Measurements from ENCODE around the gene TPGS2. TPM values are rescaled to one million over a fixed set of nuclear protein-coding genes. Genes with fewer than 3 reads are reported as not detected.
A peak's percentile ranks its signal among the peaks of the same experiment; 100 is the strongest.

Gene TPGS2
- total RNA-seq, 1 donor from 2014 or later: 95.4 TPM

GRCh38 chr18:36812678-36813077 lies 16.1 kb downstream of the TPGS2 start:
- no peaks in the 10 kb centered on the region for H3K27me3 Mint-ChIP-seq (ENCODE audit: unreplicated experiment)
- H3K4me1 Mint-ChIP-seq (ENCODE audit: unreplicated experiment): peaks cover 3% of the 10 kb centered on the region
- peaks cover 29% of the 10 kb centered on the region for H3K36me3 Mint-ChIP-seq (ENCODE audit: unreplicated experiment)
- no peaks in the 10 kb centered on the region for H3K9me3 Mint-ChIP-seq (ENCODE audit: unreplicated experiment)
- no peak overlapping the region for H3K27ac Mint-ChIP-seq (ENCODE audit: unreplicated experiment)
- no peak overlapping the region for H3K4me3 Mint-ChIP-seq (ENCODE audit: unreplicated experiment)
- DNase-seq (ENCODE audit: extremely low spot score, unreplicated experiment): no peak
- no peak for TF ChIP-seq CTCF (IDR thresholded peaks at IDR 0.05)

GRCh38 chr18:36811955-36812354 lies 16.8 kb downstream of the TPGS2 start:
- no peak overlapping the region for H3K27ac Mint-ChIP-seq (ENCODE audit: unreplicated experiment)
- peaks cover 3% of the 10 kb centered on the region for H3K4me1 Mint-ChIP-seq (ENCODE audit: unreplicated experiment)
- H3K9me3 Mint-ChIP-seq (ENCODE audit: unreplicated experiment): no peaks in the 10 kb centered on the region
- no peak for DNase-seq (ENCODE audit: extremely low spot score, unreplicated experiment)
- no peaks in the 10 kb centered on the region for H3K27me3 Mint-ChIP-seq (ENCODE audit: unreplicated experiment)
- no peak overlapping the region for H3K4me3 Mint-ChIP-seq (ENCODE audit: unreplicated experiment)
- peaks cover 29% of the 10 kb centered on the region for H3K36me3 Mint-ChIP-seq (ENCODE audit: unreplicated experiment)
- TF ChIP-seq CTCF (IDR thresholded peaks at IDR 0.05): no peak

GRCh38 chr18:36811430-36811829 lies 17.4 kb downstream of the TPGS2 start:
- Mint-ChIP-seq H3K4me1 (ENCODE audit: unreplicated experiment) (peaks cover 3% of the 10 kb centered on the region), H3K36me3 (ENCODE audit: unreplicated experiment) (peaks cover 31% of the 10 kb centered on the region), H3K27ac (ENCODE audit: unreplicated experiment) (no peak overlapping the region), H3K9me3 (ENCODE audit: unreplicated experiment) (no peaks in the 10 kb centered on the region), H3K4me3 (ENCODE audit: unreplicated experiment) (no peak overlapping the region), H3K27me3 (ENCODE audit: unreplicated experiment) (no peaks in the 10 kb centered on the region)
- TF ChIP-seq CTCF (IDR thresholded peaks at IDR 0.05): no peak
- no peak for DNase-seq (ENCODE audit: extremely low spot score, unreplicated experiment)

- H3K4me3 Mint-ChIP-seq (ENCODE audit: unreplicated experiment): no peak overlapping the region
- DNase-seq (ENCODE audit: extremely low spot score, unreplicated experiment): no peak
- peaks cover 37% of the 10 kb centered on the region for H3K36me3 Mint-ChIP-seq (ENCODE audit: unreplicated experiment)
Measured at GRCh38 chr18:36809590-36810381, 19.0 kb downstream of the TPGS2 start.

More at GRCh38 chr18:36809590-36810381, 19.0 kb downstream of the TPGS2 start:
- TF ChIP-seq CTCF (IDR thresholded peaks at IDR 0.05): peak; percentile 86
- Mint-ChIP-seq H3K27ac (ENCODE audit: unreplicated experiment) (no peak overlapping the region), H3K9me3 (ENCODE audit: unreplicated experiment) (no peaks in the 10 kb centered on the region), H3K27me3 (ENCODE audit: unreplicated experiment) (no peaks in the 10 kb centered on the region), H3K4me1 (ENCODE audit: unreplicated experiment) (peaks cover 3% of the 10 kb centered on the region)
